GM12875 (cell line): ENCODE measurements around the gene ATP13A4.

ENCODE experiments used
- H3K4me3 ChIP-seq: one replicate; pipeline ENCODE4 v1.5.1; 2011; ENCODE audit warnings: low read depth, low read length, control low read depth
- TF ChIP-seq, protein P1 (sequence below): IDR thresholded peaks from 2 replicates; pipeline ENCODE4 v1.5.1; 2011; ENCODE audit warnings: low read depth, mild to moderate bottlenecking, control low read depth, inconsistent platforms, low read length, moderate library complexity, borderline replicate concordance; ENCODE audit not compliant: insufficient read depth

Gene ATP13A4

DNA sequence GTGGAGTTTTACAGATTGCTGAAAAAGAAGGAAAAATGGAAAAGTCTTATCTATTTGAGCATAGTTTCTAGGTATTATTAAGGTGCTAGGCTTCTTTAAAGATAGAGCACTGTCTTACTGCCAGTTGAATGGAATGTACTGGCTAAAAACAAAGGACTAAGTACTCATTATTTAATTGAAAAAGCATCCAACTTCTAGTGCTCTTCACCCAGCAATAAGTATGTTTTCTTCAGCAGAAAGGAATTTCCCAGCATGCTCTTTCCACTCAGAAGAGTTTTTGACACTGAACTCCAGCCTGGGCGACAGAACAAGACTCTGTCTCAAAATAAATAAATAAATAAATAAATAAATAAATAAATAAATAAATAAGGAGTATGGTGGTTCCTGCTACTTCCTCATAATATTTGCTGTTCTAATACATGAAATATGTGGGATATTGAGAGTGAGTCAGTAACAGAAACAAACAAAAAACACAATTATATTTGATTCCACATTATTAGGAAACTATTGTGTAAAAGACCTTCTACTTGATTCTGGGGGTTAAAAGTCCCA lies 70.6 kb downstream of the ATP13A4 start:
- no peak overlapping the region for H3K4me3 ChIP-seq
- TF ChIP-seq, protein P1, sequence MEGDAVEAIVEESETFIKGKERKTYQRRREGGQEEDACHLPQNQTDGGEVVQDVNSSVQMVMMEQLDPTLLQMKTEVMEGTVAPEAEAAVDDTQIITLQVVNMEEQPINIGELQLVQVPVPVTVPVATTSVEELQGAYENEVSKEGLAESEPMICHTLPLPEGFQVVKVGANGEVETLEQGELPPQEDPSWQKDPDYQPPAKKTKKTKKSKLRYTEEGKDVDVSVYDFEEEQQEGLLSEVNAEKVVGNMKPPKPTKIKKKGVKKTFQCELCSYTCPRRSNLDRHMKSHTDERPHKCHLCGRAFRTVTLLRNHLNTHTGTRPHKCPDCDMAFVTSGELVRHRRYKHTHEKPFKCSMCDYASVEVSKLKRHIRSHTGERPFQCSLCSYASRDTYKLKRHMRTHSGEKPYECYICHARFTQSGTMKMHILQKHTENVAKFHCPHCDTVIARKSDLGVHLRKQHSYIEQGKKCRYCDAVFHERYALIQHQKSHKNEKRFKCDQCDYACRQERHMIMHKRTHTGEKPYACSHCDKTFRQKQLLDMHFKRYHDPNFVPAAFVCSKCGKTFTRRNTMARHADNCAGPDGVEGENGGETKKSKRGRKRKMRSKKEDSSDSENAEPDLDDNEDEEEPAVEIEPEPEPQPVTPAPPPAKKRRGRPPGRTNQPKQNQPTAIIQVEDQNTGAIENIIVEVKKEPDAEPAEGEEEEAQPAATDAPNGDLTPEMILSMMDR: no peak

DNA sequence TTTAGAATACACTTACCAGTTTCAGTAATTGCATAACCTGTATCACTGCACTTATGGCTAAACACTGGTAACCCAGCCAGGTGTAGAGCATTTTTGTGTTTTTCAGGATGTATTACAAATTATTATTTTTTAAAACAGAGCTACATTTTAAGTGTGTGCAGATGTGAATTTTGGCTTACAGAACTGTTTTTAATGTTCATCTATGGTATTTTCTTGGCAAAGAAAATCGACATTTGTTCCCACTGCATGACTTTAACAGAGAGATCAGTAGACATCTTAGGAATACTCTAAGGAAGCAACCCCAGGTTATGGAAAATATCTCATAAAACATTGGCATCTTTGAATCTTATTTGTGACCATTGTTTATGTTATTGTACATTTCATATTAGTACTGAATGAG lies 73.3 kb downstream of the ATP13A4 start:
- TF ChIP-seq, protein P1: no peak
- no peak overlapping the region for H3K4me3 ChIP-seq

DNA sequence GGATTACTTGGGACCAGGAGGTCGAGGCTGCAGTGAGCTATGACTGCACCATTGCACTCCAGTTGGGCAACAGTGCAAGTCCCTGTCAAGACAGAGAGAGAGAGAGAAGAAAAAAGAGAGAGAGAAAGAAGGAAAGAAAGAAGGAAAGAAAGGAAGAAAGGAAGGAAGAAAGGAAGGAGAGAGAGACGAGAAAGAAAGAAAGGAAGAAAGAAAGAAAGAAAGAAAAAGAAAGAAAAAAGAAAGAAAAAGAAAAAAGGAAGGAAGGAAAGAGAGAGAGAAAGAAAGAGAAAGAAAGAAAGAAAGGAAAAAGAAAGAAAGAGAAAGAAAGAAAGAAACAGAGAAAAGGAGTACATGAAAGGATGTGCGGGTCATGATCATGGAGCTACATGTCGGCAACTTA lies 80.2 kb downstream of the ATP13A4 start:
- no peak overlapping the region for H3K4me3 ChIP-seq
- TF ChIP-seq, protein P1: no peak

DNA sequence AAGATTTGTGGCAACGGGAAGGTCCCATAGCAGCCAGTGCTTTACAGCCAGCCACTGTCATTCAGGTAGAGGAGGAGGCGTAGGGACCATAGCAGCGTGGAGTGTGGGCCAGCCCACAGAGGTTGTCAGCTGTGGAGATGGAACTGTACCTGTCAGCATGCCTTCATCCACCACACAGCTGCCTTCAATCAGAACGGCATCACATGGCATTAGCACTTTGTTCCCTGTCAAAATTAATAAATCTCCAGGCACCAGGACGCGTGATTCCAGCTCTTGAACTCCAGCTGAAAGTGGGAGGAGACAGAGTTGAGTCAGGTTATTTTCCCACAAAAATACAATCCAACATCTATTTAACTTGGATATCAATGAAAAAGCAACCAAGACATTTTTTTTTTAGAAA lies 84.0 kb downstream of the ATP13A4 start:
- no peak overlapping the region for H3K4me3 ChIP-seq
- TF ChIP-seq, protein P1: no peak

DNA sequence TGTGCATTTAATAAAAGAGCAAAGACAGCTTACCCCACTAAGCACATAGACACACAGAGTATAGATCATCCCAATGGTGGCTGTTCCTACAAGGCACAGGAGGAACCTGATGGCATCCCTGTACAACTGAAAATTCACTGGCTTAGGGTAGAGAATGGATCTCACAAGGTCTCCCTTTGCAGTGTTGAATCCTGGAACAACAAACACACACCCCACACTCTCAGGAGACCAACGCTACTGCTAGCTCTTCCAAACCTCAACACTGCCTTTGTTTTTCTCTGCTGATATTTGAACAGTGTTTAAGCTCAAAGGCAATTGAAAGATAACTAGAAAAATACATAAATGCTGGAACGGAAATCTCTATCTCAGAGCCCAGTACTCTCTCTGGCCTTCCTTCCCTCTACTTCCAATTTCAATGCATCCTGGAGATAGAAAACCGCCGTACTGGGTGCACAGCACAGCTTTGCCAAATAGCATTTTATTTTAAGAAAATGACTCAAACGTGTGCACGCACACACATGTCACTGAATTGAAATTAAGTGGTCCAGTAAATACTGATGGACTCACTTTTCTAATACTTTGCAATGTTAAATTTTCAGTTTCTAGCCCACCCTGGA lies 88.6 kb downstream of the ATP13A4 start:
- H3K4me3 ChIP-seq: no peak overlapping the region
- TF ChIP-seq, protein P1: no peak

DNA sequence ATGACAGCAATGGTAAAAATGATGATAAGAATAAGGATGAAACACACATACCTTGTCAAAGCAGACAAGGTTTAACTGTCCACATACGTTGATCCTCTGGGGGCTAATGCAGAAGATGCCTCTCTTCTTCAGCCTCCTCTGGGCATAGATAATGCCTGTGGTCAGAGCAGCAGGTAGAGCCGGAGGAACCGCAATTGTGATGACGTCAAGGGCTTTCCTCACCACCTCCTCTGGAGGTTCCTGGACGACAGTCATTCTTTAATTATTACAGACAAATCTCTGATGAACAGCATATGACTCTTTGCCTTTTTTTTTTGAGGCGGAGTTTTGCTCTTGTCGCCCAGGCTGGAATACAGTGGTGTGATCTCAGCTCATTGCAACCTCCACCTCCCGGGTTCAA lies 89.8 kb downstream of the ATP13A4 start:
- TF ChIP-seq, protein P1: no peak
- H3K4me3 ChIP-seq: no peak overlapping the region

DNA sequence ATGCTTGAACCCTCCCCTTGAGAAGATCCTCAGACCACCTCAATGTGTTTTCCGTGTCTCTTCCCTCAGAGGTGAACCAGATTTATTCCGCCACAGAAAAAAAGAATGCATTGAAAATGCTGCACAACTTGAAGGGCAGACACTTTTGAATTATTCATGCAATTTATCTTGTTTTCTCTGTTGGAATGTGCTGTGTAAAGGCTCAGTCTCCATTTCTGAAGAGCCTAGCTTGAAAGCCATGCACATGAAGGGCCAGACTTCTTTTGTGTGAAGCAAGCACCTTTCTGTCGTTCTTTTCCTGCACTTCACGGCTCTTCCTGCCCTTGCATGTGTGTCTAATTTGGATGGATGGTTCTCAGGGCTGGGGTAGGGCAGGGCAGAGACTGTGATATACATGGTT lies 97.2 kb downstream of the ATP13A4 start:
- TF ChIP-seq, protein P1: no peak
- no peak overlapping the region for H3K4me3 ChIP-seq
